Heart right ventricle (tissue), 16 donors: ENCODE data around the gene KCNG3. TPM values are rescaled to one million over a fixed set of nuclear protein-coding genes. Genes with fewer than 3 reads are reported as not detected.
"Not testable (repeated sequence)": the region's sequence is repeated elsewhere in the genome, so short reads cannot be mapped to it uniquely, and the experiment has no call there.

Experiments used
- ATAC-seq, 8 donors: fragments of 200-7000 bp; cut with Tn5 transposase; one replicate each; pipeline ENCODE4 v1.9.1; 2020; ENCODE audit warnings: mild to moderate bottlenecking in 8 of 8, moderate library complexity in 8 of 8, moderate number of reproducible peaks in 1 of 8
- DNase-seq, 2 donors: peaks; one replicate each; pipeline ENCODE4 v3.0.0-alpha.2; 2020
- H3K27ac ChIP-seq, 10 donors: fragments of 200-600 bp; sonication (generic) in 2 of 10; one replicate each; pipeline versions ENCODE4 v1.5.0 to v1.8.0; 2020 to 2022; ENCODE audit warnings: mild to moderate bottlenecking in 3 of 10
- H3K27me3 ChIP-seq, 7 donors: fragments of 200-600 bp; one replicate each; pipeline ENCODE4 v1.8.0; 2021 to 2022; ENCODE audit warnings: mild to moderate bottlenecking in 2 of 7
- H3K36me3 ChIP-seq, 9 donors: fragments of 200-600 bp; sonication (generic) in 1 of 9; one replicate each; pipeline versions ENCODE4 v1.5.0 to v1.8.0; 2020 to 2022; ENCODE audit warnings: mild to moderate bottlenecking in 2 of 9
- H3K4me1 ChIP-seq, 9 donors: fragments of 200-600 bp; sonication (generic) in 1 of 9; one replicate each; pipeline versions ENCODE4 v1.5.0 to v1.8.0; 2020 to 2022; ENCODE audit warnings: mild to moderate bottlenecking in 4 of 9
- H3K4me3 ChIP-seq, 10 donors: fragments of 200-600 bp; sonication (generic) in 2 of 10; one replicate each; pipeline versions ENCODE4 v1.5.0 to v1.8.0; 2020 to 2022; ENCODE audit warnings: mild to moderate bottlenecking in 7 of 10, moderate library complexity in 2 of 10
- H3K9me3 ChIP-seq, 11 donors: fragments of 200-600 bp in 10 of 11; sonication (generic) in 2 of 11; one replicate each; pipeline versions ENCODE4 v1.5.0 to v1.8.0; 2013 to 2022; ENCODE audit warnings: mild to moderate bottlenecking in 2 of 11, control low read depth in 1 of 11, moderate library complexity in 1 of 11
- CTCF ChIP-seq, 9 donors: fragments of 200-600 bp; sonication (generic) in 2 of 9; IDR thresholded peaks; one replicate each; pipeline versions ENCODE4 v1.5.0 to v1.8.0; 2021 to 2022; ENCODE audit warnings: antibody characterized with exemption in 9 of 9, mild to moderate bottlenecking in 5 of 9, moderate library complexity in 1 of 9
- WGBS, 2 donors: extraction: QIAGEN DNeasy Blood & Tissue Kit; methylation state at CpG; one replicate each; pipeline ENCODE4 v1.1.7; 2013; ENCODE audit warnings: inconsistent platforms in 1 of 2; 5-methylcytosine and 5-hydroxymethylcytosine counted together
- intact Hi-C, 10 donors: fragments of 100-400 bp; cut with DNase I; formaldehyde crosslinking; loops; one replicate each; pipeline versions ENCODE4 v1.11.1 to v1.14.2; 2022
- polyA plus RNA-seq, 2 donors: library from polyadenylated mRNA; stranded (reverse); fragments of 200-250 nt; gene quantifications; one replicate each; pipeline ENCODE4 v1.2.3, GENCODE V29; 2013
- total RNA-seq, 10 donors: library from RNA; stranded (reverse); fragmentation: NEBNext Ultra II Directional in 3 of 10; extraction: Animal tissue kit (Norgen Biotek cat#: 25700) in 3 of 10; gene quantifications; one replicate each; pipeline versions ENCODE4 v1.2.1 to v1.2.4, GENCODE V29; 2021 to 2023
- donor health status: Arrhythmogenic right ventricular cardiomyopathy.
- donor health status: ischemic (EF 13 %, LVEDD 7.1; RV severe dilation, severe dysfunction).
- donor health status: healthy with polysubstance abuse.
- donor health status: DM: no; HTN: yes; CAD: no.
- donor health status: DM: no; HTN: no; CAD: no.
- donor health status: ischemic (EF 25% LVEDD 6.9; RV normal size, moderate dysfunction).
- donor health status: ischemic (EF 25% LVEDD 5.7; RV mildly dilated, moderate dysfunction).
- donor health status: healthy.
- donor health status: DM: yes; HTN: yes; CAD: no.
- donor health status: Ischemic cardiomyopathy.
- donor health status: ischemic (EF 35%, LVEDD 5.7; RV mildly dilated, moderate dysfunction).
- donor health status: nonischemic (EF 11% LVEDD 7.7; RV severe dilation, severe dysfunction).
- donor health status: DM: yes; HTN: yes; CAD: no.
- donor health status: PGD.
- donor health status: ischemic (EF 29% LVEDD 5.4; RV normal size, mild dysfunction).
- donor health status: nonischemic (EF 23%, LVEDD 6.1; RV moderate dilation, normal function).

The KCNG3 gene
- total and polyA plus RNA-seq, 12 donors: not detected

GRCh38 chr2:42404676-42405075 lies 89.1 kb downstream of the KCNG3 start:
- Histone ChIP-seq H3K4me3 (no peak overlapping the region), H3K27ac (no peak overlapping the region), H3K9me3 (peaks cover 0 to 8% (median 0%) of the 10 kb centered on the region in 11 donors), H3K4me1 (no peaks in the 10 kb centered on the region), H3K36me3 (no peaks in the 10 kb centered on the region), H3K27me3 (peaks cover 0 to 3% (median 0%) of the 10 kb centered on the region in 7 donors)
- WGBS, 2 donors: 79% methylated on average over 4 of the region's 4 CpGs
- intact Hi-C loops: no loop called here
- no peak for DNase-seq
- no peak for ATAC-seq
- TF ChIP-seq CTCF (IDR thresholded peaks at IDR 0.05): no peak

GRCh38 chr2:42401773-42402172 lies 92.0 kb downstream of the KCNG3 start:
- intact Hi-C loops: no loop called here
- ATAC-seq (no peak), DNase-seq (no peak)
- Histone ChIP-seq H3K27me3 (peaks cover 0 to 3% (median 0%) of the 10 kb centered on the region in 7 donors), H3K4me3 (no peak overlapping the region), H3K36me3 (no peaks in the 10 kb centered on the region), H3K27ac (no peak overlapping the region), H3K4me1 (no peaks in the 10 kb centered on the region), H3K9me3 (peaks cover 0 to 8% (median 0%) of the 10 kb centered on the region in 11 donors)
- no peak for TF ChIP-seq CTCF (IDR thresholded peaks at IDR 0.05)
- WGBS, 2 donors: 90 to 93% methylated on average over 6 of the region's 6 CpGs

- H3K27ac ChIP-seq, H3K27me3 ChIP-seq, DNase-seq, H3K4me3 ChIP-seq, H3K4me1 ChIP-seq, ATAC-seq, H3K36me3 ChIP-seq, H3K9me3 ChIP-seq, intact Hi-C loops: not testable (repeated sequence)
- 96 to 97% methylated on average over 11 of the region's 11 CpGs for WGBS, 2 donors
Measured at GRCh38 chr2:42398052-42398451, 95.7 kb downstream of the KCNG3 start.

GRCh38 chr2:42393320-42393719 lies 100.5 kb downstream of the KCNG3 start:
- H3K27ac ChIP-seq, ATAC-seq, H3K9me3 ChIP-seq, intact Hi-C loops, H3K36me3 ChIP-seq, H3K4me3 ChIP-seq, DNase-seq, H3K4me1 ChIP-seq: not testable (repeated sequence)
- WGBS, 2 donors: 96 to 99% methylated on average over 3 of the region's 3 CpGs
- peaks cover 0 to 12% (median 4%) of the 10 kb centered on the region in 7 donors for H3K27me3 ChIP-seq

- WGBS, 2 donors: 89 to 100% methylated on average over 1 of the region's 1 CpG
Measured at GRCh38 chr2:42392191-42392590, 101.6 kb downstream of the KCNG3 start.

More at GRCh38 chr2:42392191-42392590, 101.6 kb downstream of the KCNG3 start:
- Histone ChIP-seq H3K36me3 (no peaks in the 10 kb centered on the region), H3K4me1 (no peaks in the 10 kb centered on the region), H3K27me3 (peaks cover 0 to 12% (median 4%) of the 10 kb centered on the region in 7 donors), H3K4me3 (no peak overlapping the region), H3K9me3 (no peaks in the 10 kb centered on the region), H3K27ac (no peak overlapping the region)
- DNase-seq: no peak
- intact Hi-C loops: no loop called here
- no peak for ATAC-seq
- no peak for TF ChIP-seq CTCF (IDR thresholded peaks at IDR 0.05)

Other genes with a start within 250 kb of the KCNG3 start
- 100 to 1,000 TPM in 9 of 10 donors, 10 to 100 TPM in 1; 93.9 to 141 (median 107) TPM for gene COX7A2L, start 132.8 kb downstream of the KCNG3 start, total RNA-seq
- gene COX7A2L, start 132.8 kb downstream of the KCNG3 start, polyA plus RNA-seq: 10 to 100 TPM; 36.4 to 97.8 TPM
- 10 to 100 TPM; 16.1 to 26.6 (median 21.9) TPM for gene MTA3, start 74.7 kb upstream of the KCNG3 start, total RNA-seq
- gene MTA3, start 74.7 kb upstream of the KCNG3 start, polyA plus RNA-seq: 10 to 100 TPM; 11.2 to 29.4 TPM